Urothelium cell line (cell line): ENCODE data around the gene REELD1.

Experiments
- DNase-seq: peaks from one replicate; pipeline ENCODE4 v3.0.0; 2011; ENCODE audit warnings: low spot score, mixed read lengths
- FAIRE-seq: peaks from 2 replicates; lab custom pipeline; 2011; peaks lifted over from hg19 to GRCh38; lab: Jason Lieb, UNC

Gene REELD1

DNA sequence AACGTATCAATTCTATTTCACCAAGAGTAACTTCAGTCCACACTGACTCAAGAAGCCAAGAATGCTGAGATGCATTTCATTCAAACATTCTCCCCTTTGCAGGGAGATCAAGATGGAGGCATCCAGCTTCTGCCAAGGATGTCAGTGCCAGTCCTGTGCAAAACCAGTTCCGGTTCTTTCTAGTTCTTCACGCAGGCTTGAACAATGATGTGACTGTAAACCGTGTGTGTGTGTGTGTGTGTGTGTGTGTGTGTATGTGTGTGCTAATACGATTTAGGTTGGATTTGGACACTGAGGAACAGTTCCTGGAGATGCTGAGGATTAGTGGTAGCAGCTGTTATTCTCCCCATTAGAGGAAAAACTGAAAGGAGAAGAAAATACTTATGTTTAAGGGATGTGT, at the start of gene REELD1:
REELD1 (plus strand) TSS at position 301 of the 400 bp plus-strand sequence. CDS start 2,415 bp downstream, outside the sequence.
- DNase-seq (no peak), FAIRE-seq (no peak)

DNA sequence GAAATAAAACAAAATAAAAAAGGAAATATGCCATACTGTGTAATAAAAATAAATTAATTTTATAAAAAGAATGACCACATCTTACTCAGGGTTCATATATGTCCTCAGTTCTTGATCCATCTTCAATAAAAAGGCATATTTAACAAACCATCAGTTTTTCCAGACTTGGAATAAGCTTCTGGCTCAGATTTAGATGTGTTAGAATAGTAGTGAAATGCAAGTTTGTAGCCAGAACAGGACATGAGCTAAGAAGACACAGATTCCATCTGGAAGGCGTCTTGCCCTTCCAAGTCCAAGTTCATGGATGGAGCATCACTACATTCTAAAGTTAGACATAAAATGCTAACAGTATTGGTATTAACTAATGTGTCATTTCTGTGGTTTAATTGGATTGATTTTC, 49.1 kb upstream of the REELD1 start:
- DNase-seq (no peak), FAIRE-seq (no peak)

- FAIRE-seq, result no peak
Observed at GRCh38 chr4:146165840-146166239, 48.5 kb upstream of the REELD1 start.

DNA sequence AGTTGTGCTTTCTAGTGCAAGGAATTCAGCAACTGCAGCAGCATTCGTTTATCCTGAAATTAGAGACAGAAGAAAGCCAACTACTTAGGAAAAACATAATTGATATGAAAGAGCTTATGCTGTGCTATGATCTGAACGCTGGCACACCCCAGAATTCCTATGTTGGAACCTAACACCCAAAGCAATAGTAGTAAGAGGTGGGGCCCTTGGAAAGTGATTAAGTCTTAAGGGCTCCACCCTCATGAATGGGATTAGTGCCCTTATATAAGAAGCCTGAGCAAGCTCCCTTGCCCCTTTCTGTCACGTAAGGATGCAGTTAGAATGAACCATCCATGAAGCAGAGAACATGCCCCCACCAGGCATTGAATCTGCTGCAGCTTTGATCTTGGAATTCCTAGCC, 44.2 kb upstream of the REELD1 start:
- DNase-seq (no peak), FAIRE-seq (no peak)

More at GRCh38 chr4:146165840-146166239, 48.5 kb upstream of the REELD1 start:
- DNase-seq, result no peak

GRCh38 chr4:146175541-146176453, 38.5 kb upstream of the REELD1 start, which contains the start of gene LSM6:
Gene LSM6 (plus strand): TSS chr4:146175718. CDS start chr4:146182922, 7,204 bp downstream.
- no peak for FAIRE-seq
- DNase-seq, result peak; percentile 87

DNA sequence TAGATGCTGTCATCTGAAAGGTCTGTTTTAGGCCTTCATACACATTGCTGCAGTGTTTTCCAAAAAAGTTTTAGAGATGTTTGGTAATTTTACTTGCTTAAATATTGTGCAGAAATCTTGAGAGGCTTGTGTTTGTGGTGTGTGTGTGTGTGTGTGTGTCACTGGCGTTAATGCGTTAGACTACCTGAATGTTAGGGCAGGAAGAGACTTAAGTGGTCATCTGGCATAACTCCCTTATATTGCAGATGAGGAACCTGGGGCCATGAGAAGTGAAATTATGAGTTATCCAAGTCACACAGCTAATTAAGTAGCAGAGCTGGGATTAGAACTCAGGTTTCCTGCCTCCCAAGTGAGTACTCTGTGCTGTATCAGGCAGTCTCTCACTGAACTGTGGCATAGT, 37.4 kb upstream of the REELD1 start:
- FAIRE-seq, result no peak
- no peak for DNase-seq

DNA sequence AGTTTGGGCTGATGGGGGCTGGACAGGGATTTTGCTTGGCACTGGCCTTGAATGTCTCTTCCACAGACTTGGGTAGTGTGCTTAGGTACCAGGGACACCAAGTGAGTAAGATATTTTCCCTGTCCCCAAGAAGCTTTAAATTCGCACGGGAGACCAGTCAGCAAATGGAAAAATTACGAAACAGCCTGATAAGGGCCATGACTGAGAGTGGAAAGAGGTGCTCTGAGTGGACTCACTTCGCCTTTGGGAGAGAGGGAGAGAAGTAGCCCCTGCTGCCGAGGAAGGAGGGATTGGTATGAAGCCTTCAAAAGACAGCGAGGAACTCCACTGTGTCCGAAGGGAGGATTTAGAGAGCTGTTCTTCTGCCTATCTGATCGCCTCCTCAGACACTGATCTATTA, 36.2 kb upstream of the REELD1 start:
- no peak for DNase-seq
- no peak for FAIRE-seq

DNA sequence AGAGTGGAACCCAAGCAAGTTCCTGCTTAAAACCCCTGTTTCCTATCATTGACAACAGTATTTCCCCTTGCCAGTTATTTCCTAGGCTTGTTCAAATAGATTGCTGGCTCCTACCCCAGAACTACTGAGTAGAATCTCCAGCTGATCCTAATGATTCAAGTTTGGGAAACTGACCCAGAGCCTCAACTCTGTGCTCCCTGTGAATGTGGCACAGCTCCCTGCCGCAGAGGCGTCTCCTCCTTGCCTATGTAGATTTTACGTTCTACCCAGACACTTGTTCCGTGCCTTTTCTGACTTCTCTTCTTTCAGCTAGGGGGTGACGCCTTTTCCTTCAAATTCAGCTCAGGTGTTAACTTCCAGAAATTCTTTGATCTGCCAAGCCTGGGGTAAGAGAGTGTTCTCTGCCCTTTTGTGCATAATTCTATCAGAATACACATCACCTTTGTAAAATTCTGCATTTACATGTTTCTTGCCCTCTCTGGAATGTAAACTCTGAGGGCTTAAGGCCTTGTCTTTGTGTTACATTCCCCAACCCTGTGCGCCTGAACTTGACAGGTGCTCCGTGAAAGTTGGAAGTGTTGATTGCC, 34.5 kb upstream of the REELD1 start:
- FAIRE-seq (no peak), DNase-seq (no peak)

GRCh38 chr4:146182443-146182842, 31.9 kb upstream of the REELD1 start:
- DNase-seq (no peak), FAIRE-seq (no peak)

DNA sequence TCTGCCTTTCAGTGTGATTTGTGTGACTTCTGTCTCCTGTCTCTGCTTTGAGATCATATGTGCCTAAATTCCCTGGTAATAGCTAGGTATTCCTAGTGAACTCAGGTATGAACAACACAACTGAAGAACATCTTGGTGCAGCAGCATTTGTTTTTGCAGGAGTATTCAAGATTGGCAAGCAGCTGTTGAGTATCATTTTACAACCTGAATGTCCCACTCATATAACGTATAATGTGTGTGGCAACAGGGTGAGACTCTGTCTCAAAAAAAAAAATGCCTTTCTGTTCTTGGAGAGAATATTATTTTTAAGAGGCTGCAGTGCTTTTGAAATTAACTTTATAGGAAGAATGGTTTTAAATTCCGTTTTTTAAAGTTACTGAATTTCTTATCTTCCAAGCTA, 31.1 kb upstream of the REELD1 start:
- DNase-seq, result no peak
- FAIRE-seq, result no peak

- FAIRE-seq (no peak), DNase-seq (no peak)
Observed at GRCh38 chr4:146186041-146186440, 28.3 kb upstream of the REELD1 start.

DNA sequence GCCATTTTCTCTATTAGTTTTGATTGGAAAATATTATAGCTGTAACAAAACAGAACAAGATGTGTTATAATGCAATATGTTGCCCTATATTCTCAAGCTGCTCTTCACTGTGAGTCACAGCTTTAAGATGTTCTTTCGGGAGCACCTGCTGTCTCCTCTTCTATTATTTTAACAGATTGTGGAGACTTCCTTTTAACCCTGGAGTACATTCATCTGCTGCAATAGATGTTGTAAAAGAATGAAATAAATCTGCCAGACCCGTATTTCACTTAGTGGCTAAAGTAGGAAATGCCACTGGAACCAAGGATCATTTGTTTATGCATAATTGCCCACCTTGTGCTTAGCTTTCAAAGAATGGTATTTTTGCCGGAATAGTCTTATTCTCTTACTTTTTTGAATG, 27.7 kb upstream of the REELD1 start:
- no peak for FAIRE-seq

DNA sequence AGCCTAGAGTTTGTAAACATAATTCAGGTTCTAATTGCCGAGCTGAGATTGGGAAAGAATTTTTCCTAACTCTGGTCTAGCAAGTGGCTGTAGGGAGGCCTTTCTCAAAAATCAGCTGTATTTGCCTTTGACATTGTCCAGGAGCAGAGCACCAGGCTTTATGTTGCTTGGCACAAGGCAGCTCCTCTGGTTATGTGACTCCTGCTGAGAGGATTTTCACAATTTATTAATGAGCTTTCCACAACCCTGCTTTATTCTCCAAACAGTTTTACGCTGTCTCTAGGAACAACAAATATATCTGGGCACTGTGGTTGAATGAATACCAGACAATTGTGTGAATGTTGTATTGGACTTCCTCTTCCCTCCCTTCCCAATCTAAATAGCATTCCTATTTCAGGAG, 23.9 kb upstream of the REELD1 start:
- FAIRE-seq, result no peak
- DNase-seq, result no peak

More for the DNA sequence above, 27.7 kb upstream of the REELD1 start:
- DNase-seq, result no peak

DNA sequence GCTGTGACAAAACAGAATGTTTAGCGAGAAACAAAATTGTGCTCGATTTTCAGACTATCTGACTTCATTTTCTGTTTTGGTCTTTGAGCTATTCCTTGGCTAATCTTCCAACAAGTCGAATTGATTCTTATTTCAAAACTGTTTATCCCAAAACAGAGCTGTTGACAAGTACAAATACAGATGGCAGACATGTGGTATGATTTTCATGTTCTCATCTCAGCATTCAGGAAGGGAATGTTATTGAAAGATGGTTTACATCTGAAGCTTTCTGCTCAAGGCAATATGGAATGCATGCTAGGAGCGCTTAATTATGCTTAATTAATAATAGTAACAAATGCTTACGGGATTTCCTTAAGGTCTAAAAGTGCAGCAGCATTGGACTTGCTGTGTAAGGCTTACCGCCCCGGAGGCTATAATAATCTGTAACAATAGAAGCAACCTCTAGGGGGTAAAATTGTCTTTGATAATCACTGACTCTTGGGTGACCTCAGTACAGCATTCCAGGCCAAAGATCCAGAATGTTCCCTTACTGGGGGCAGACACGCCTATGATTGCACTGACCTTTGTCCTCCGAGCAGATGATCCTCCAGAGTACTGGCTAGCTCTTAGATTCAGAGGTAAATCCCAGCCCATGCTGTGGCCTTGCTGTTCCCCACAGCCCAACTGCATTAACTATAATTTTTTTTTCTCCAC, 22.4 kb upstream of the REELD1 start:
- FAIRE-seq, result no peak
- no peak for DNase-seq

- FAIRE-seq (no peak), DNase-seq (no peak)
Observed at GRCh38 chr4:146193628-146194027, 20.7 kb upstream of the REELD1 start.

- DNase-seq (no peak), FAIRE-seq (no peak)
Observed at GRCh38 chr4:146194212-146194611, 20.1 kb upstream of the REELD1 start.

DNA sequence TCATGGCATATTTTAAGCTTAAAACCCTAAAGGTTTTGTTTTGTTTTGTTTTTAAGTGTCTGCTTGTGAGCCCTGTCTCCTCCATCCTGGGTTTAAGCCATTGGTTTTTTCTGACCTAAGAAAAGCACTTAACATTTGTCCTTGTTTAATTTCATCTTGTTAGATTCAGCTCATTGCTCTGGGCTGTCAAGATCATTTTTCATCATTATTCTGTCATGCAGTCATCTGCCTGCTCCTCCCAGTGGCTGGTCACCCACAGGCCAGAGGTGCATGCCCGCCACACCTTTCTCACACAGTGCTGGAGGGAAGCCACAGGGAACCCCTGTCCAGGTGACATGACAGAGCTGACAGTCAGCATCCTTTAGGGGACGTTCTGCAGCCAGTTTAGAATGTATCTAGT, 11.7 kb upstream of the REELD1 start:
- FAIRE-seq (no peak), DNase-seq (no peak)

GRCh38 chr4:146207410-146207809, 6.9 kb upstream of the REELD1 start:
- DNase-seq, result no peak
- FAIRE-seq, result no peak

GRCh38 chr4:146210890-146211289, 3.4 kb upstream of the REELD1 start:
- FAIRE-seq (no peak), DNase-seq (no peak)

- FAIRE-seq (no peak), DNase-seq (peak; percentile 13)
Observed at GRCh38 chr4:146211440-146211839, 2.9 kb upstream of the REELD1 start.

DNA sequence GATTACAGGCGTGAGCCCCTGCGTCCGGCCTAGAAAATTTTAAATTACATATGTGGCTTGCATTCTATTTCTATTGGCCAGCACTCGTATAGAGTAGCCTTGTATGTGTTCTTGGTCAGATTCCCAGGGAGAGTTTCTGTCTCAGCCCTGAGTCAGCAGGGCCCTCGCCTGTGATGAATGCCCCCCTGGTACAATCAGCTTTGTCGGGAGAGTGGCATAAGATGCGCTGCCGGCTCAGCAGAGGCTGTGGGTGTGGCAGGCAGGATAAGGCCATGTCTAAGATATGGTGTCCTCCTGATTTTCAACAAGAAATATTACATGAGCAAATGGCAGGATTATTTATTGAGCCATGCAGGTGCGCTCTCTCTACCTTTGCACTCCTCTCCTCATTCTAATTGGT, 1.6 kb upstream of the REELD1 start:
- DNase-seq (no peak), FAIRE-seq (no peak)

GRCh38 chr4:146222313-146222712, 8.0 kb downstream of the REELD1 start:
- peak; percentile 61 for DNase-seq
- no peak for FAIRE-seq
